Activated T-cell treated with anti-CD3 and anti-CD28 coated beads for 4 hours (primary cell): Measurements from ENCODE around the gene UBE2J1.

Experiments used
- DNase-seq: peaks from one replicate; pipeline ENCODE4 v3.0.0-alpha.2; 2020

UBE2J1 gene

GRCh38 chr6:89361171-89361570 lies 8.6 kb upstream of the UBE2J1 start:
- DNase-seq, result no peak

GRCh38 chr6:89360415-89360999 lies 8.0 kb upstream of the UBE2J1 start:
- DNase-seq, result no peak

- no peak for DNase-seq
These were observed 7.0 kb upstream of the UBE2J1 start for GRCh38 chr6:89359561-89359960.

- no peak for DNase-seq
These were observed 4.9 kb upstream of the UBE2J1 start for GRCh38 chr6:89357390-89357789.

GRCh38 chr6:89356642-89357170 lies 4.2 kb upstream of the UBE2J1 start:
- DNase-seq, result no peak

- no peak for DNase-seq
These were observed 3.1 kb upstream of the UBE2J1 start for GRCh38 chr6:89355511-89356194.

- no peak for DNase-seq
These were observed 1.3 kb upstream of the UBE2J1 start for GRCh38 chr6:89353702-89354392.

- DNase-seq, result no peak
These were observed 615 bp upstream of the UBE2J1 start for GRCh38 chr6:89353118-89353556.

- no peak for DNase-seq
These were observed 748 bp downstream of the UBE2J1 start for GRCh38 chr6:89351671-89352277.

- no peak for DNase-seq
These were observed 2.1 kb downstream of the UBE2J1 start for GRCh38 chr6:89350281-89350966.

GRCh38 chr6:89348372-89348771 lies 4.2 kb downstream of the UBE2J1 start:
- no peak for DNase-seq

- DNase-seq, result no peak
These were observed 4.7 kb downstream of the UBE2J1 start for GRCh38 chr6:89347825-89348224.

- DNase-seq, result no peak
These were observed 6.1 kb downstream of the UBE2J1 start for GRCh38 chr6:89346433-89346832.

GRCh38 chr6:89339565-89339964 lies 13.0 kb downstream of the UBE2J1 start:
- DNase-seq, result no peak

- no peak for DNase-seq
These were observed 17.4 kb downstream of the UBE2J1 start for GRCh38 chr6:89335164-89335563.

- DNase-seq, result no peak
These were observed 21.6 kb downstream of the UBE2J1 start for GRCh38 chr6:89330910-89331309.

- no peak for DNase-seq
These were observed 23.5 kb downstream of the UBE2J1 start for GRCh38 chr6:89328976-89329375.

- DNase-seq, result no peak
These were observed 28.2 kb downstream of the UBE2J1 start for GRCh38 chr6:89324304-89324703.

- no peak for DNase-seq
These were observed 29.0 kb downstream of the UBE2J1 start for GRCh38 chr6:89323511-89323971.

- DNase-seq, result no peak
These were observed 31.2 kb downstream of the UBE2J1 start for GRCh38 chr6:89321131-89321970.

GRCh38 chr6:89320012-89320559 lies 32.4 kb downstream of the UBE2J1 start:
- no peak for DNase-seq

GRCh38 chr6:89317067-89317466 lies 35.5 kb downstream of the UBE2J1 start:
- DNase-seq, result no peak
